Left hindlimb (tissue), 1 donor: ENCODE measurements around the gene PI4KB.
A peak's percentile ranks its signal among the peaks of the same experiment; 100 is the strongest.

Experiments used
- DNase-seq: peaks from one replicate; pipeline ENCODE4 v3.0.0-alpha.2; 2018

Gene PI4KB

GRCh38 chr1:151346082-151346768, 19.0 kb upstream of the PI4KB start:
- DNase-seq: no peak

GRCh38 chr1:151344291-151344690, 17.1 kb upstream of the PI4KB start:
- DNase-seq: no peak

- DNase-seq: no peak
Observed at GRCh38 chr1:151343587-151343986, 16.4 kb upstream of the PI4KB start.

- no peak for DNase-seq
Observed at GRCh38 chr1:151342569-151342968, 15.4 kb upstream of the PI4KB start.

GRCh38 chr1:151342021-151342420, 14.8 kb upstream of the PI4KB start:
- DNase-seq: no peak

- no peak for DNase-seq
Observed at GRCh38 chr1:151340870-151341754, 13.9 kb upstream of the PI4KB start.

GRCh38 chr1:151336556-151336955, 9.3 kb upstream of the PI4KB start:
- no peak for DNase-seq

GRCh38 chr1:151334822-151335221, 7.6 kb upstream of the PI4KB start:
- no peak for DNase-seq

GRCh38 chr1:151327903-151328674, 873 bp upstream of the PI4KB start:
- no peak for DNase-seq

GRCh38 chr1:151326619-151327222, 495 bp downstream of the PI4KB start:
- peak; percentile 72 for DNase-seq

GRCh38 chr1:151325646-151326429, 1.4 kb downstream of the PI4KB start:
- DNase-seq: no peak

GRCh38 chr1:151325231-151325630, 2.0 kb downstream of the PI4KB start:
- no peak for DNase-seq

- no peak for DNase-seq
Observed at GRCh38 chr1:151324390-151324930, 2.8 kb downstream of the PI4KB start.

- DNase-seq: no peak
Observed at GRCh38 chr1:151318975-151319374, 8.2 kb downstream of the PI4KB start.

- DNase-seq: no peak
Observed at GRCh38 chr1:151315565-151316235, 11.5 kb downstream of the PI4KB start.

GRCh38 chr1:151314137-151314875, 12.9 kb downstream of the PI4KB start:
- peak; percentile 45 for DNase-seq

GRCh38 chr1:151313501-151313900, 13.7 kb downstream of the PI4KB start:
- DNase-seq: no peak

- DNase-seq: no peak
Observed at GRCh38 chr1:151312826-151313225, 14.4 kb downstream of the PI4KB start.

- no peak for DNase-seq
Observed at GRCh38 chr1:151312411-151312810, 14.8 kb downstream of the PI4KB start.

- DNase-seq: no peak
Observed at GRCh38 chr1:151311589-151312331, 15.5 kb downstream of the PI4KB start.
